ENCODE results near the gene SSBP2.

GRCh38 chr5:81408496-81408895, 342.4 kb downstream of the SSBP2 start:
- no peak for TF ChIP-seq CTCF (IDR thresholded peaks at IDR 0.05)
- no peak for TF ChIP-seq POLR2A (IDR thresholded peaks at IDR 0.05)
